UCSD-AML1 (cell line): ENCODE data around the gene PEX3.
"Not testable (repeated sequence)": the region's sequence is repeated elsewhere in the genome, so short reads cannot be mapped to it uniquely, and the experiment has no call there.

Source experiments
- DNase-seq: peaks from one replicate; lab custom pipeline; 2025; ENCODE audit not compliant: unreplicated experiment; lab: John Stamatoyannopoulos, UW

PEX3 gene

DNA sequence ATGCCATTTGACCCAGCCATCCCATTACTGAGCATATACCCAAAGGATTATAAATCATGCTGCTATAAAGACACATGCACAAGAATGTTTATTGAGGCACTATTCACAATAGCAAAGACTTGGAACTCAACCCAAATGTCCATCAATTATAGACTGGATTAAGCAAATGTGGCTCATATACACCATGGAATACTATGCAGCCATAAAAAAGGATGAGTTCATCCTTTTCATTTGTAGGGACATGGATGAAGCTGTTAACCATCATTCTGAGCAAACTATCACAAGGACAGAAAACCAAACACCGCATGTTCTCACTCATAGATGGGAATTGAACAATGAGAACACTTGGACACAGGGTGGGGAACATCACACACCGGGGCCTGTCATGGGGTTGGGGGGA lies 2.7 kb upstream of the PEX3 start:
- DNase-seq, result not testable (repeated sequence)

DNA sequence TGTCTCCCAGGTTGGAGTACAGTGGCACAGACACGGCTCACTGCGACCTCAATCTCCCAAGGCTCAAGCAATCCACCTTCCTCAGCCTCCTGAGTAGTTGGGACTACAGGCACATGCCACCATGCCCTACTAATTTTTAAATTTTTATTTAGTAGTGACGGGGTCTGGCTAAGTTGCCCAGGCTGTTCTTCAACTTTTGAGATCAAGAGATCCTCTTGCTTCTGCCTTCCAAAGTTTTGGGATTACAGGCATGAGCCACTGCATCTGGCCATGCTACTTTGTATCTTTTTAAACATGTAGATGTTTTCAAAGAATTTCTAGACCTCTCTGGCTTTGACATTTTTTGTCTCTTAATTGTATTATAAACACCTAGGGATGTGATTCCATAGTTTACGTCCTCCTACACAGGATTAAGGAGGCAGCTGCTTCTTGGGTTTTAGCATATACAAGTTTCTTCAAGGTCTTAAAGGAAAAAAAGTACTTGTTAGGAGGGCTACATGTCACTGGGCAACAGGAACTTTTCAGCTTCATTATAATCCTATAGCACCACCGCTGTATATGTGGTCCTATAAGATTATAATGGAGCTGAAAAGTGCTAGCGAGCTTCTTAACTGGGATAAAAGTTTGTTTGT lies 1.4 kb upstream of the PEX3 start:
- DNase-seq, result no peak

DNA sequence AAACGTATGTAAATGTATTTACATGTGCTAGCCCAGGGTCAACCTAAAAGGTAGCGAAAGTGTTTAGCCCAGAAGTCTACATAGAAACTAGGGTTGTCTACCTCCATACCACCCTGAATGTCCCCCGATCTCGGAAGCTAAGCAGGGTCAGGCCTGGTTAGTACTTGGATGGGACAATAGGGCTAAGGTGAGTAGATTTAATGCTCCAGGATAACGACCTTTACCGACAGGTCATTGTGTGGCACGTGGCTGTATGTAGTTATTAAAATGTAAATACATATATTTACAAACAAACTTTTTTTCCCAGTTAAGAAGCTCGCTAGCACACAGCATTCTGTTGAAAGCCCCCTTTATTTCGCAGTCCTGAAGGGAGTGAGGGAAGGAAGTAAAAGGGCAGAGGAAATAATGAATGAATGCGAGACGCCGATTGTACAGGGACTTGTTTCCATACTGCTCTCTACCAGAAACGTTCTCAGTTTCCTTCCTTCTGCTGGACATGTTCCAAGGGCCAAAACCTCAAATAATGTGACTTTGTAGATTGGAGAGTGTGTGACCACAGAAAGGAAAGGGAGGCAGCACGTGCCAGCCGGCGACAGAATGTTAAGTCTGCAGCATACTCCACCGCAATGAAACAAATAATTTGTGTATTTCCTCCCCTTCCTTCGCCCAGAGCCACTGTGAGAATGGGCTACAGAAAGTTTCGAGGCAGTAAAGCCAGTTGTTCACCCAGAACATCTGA lies 722 bp upstream of the PEX3 start:
- peak; percentile 78 for DNase-seq

DNA sequence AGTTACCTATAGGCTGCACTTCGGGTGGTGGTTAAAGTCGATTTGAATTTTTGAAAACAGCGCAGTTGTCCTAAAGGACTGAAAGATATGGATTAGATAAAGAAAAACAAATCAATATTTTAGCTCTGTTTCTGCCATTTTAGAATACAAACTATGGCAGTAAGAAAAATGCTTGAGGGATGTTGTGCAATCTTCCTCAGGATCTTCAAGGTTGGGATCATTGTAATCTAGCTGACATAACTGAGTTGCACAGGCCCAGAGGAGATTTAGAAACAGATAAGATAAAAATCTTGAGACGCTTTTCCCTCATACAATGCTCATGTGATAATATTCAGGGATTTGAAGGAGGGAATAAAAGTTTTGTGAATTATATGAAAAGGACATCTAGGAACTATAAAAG lies 926 bp downstream of the PEX3 start:
- no peak for DNase-seq

DNA sequence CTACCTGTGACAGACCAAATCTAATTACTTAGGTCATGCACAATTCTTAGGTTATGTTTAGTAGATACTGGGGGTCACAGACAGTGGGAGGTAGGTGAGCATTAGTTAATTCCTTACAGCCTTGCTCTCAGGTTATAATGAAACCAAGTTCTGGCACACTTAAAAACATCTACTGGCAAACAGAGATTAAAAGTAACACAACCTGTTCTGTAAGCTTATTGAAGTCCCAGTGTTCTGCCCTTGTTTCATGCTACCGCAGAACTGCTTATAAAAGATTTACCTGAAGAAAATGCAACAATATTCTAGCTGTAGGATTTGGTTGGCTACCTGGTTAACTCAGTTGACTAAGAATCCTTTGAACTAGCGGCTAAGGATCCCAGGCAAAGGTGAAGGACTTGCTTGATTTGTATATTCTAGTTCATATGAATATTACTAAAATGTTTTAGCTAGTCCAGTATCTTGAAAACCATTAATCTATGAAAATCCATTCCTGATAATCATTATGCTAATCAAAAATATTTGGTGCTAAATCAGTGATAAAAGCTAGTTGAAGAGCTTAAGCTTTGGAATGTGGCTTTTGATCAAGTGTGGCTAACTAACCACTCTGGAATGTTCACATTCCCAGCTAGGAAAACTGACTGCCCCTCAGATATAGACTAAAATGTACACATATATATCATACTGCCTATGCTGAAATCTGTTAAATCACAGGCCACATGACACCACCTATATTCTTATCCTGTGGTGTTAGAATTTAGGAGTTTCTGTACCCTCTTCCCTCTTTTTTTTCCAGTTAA lies 7.2 kb downstream of the PEX3 start:
- no peak for DNase-seq

DNA sequence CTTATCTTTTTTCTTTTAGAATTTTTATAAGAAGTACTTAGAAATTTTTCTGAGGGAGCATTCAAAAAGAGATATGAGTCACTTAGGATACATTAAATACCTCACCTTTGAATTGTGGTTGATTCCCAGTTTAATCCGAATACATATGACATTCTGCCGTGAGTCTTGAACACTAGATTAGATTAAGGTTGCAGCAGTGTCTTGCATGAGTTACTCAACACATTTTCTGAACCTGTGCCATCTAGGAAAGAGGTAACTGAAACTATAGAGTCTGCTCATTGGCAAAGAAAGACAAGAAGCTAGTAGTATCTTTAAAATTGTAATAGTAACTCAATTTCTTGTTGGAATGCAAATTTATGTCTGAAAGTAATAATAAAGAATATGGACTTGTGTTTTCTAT lies 14.9 kb downstream of the PEX3 start:
- DNase-seq, result no peak

DNA sequence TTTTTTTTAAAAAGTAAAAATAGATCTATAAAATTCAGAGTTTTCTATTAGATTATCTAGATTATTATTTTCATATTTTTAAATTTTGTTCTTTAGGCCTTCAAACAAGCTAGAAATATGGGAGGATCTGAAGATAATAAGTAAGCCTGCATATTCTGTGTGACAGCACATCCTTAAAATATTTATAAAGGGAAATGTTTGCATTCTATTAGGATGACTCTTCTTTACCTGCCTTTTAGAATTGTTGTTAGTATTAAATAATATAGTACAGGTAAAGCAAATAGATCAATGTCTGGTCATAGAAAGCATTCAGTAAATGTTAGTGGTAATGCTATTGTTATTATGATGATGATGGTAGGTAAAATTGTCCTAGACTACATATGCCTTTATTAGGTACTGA lies 17.4 kb downstream of the PEX3 start:
- DNase-seq, result no peak

DNA sequence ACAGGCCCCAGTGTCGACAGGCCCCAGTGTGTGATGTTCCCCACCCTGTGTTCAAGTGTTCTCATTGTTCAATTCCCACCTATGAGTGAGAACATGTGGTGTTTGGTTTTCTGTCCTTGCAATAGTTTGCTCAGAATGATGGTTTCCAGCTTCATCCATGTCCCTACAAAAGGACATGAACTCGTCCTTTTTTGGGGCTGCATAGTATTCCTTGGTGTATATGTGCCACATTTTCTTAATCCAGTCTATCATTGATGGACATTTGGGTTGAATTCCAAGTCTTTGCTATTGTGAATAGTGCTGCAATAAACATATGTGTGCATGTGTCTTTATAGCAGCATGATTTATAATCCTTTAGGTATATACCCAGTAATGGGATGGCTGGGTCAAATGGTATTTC lies 18.2 kb downstream of the PEX3 start:
- DNase-seq, result not testable (repeated sequence)

DNA sequence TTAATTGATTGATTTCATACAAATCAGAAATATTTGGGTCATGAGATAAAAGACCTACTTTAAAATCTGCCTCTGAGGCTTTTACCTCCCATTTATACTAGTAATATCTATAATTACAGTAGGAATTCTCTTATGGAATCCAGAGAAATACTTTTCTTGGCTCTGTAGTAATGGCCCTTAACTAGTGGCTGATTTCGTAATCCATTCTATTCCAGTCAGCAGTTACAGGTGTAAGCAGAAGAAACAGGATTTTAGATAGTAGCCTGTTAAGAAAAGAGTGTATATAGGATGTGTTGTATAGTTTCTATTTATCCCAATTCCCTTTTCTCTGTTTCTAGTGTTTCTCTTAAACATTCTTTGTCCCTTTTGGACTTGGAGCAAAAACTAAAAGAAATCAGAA lies 21.2 kb downstream of the PEX3 start:
- DNase-seq, result no peak

DNA sequence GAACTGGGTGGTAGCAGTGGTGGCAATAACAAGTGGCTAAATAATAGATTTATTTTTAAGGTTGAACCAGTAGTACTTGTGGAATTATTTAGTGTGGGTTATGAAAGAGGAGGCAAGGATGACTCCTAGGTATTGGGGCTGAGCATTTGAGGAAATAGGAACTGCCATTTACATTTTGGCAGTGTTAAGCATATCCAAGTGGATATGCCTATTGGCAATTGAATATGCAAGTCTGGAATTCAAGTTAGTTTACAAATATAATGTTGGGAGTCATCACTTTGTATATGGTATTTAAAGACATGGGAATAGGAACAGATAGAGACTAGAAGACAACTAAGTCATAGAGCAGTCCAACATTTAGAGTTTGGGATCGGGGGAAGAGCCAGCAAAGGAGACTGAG lies 25.9 kb downstream of the PEX3 start:
- DNase-seq, result no peak

DNA sequence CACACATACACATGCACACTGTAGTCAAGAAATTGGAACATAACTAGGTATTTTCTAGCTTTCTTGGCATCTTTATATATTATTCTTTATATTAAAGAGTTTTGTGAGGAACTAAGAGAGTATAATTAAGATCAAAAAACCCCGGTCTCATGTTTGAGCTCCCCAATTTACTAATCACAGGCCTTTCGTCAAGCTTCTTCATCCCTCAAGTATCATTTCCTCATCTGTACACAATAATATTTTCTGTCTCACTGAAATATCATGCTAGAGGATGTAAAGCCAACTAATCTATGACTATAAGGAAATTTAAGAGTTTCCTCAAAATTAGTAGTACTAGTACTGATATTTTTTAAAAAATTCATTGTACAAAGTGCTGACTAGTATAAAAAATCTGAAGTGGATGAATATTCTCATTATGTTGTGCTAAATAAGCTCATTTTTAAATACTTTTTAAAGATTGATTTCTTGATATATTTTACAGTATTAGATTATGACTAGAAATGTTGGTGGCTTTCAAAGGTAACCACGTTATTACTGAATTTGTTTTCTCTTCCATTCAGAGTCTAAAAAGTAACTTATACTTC lies 28.0 kb downstream of the PEX3 start:
- DNase-seq, result no peak

DNA sequence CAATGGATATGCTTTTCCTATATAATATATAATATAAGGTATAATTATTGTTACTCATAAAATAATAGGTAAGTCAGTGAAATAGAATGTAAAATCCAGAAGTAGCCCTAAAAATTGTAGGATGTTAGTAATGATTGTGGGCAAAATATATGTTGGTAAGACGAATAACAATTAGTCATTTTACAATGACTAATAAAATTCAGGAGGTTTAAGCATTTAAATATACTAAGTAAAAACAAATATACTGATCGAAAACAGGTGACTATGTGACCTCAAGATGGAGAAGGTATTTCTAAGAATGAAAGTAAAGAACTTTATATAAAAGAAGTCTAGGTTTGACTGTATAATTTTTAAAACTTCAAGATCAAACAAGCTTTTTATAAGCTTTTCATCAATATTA lies 32.0 kb downstream of the PEX3 start:
- no peak for DNase-seq

DNA sequence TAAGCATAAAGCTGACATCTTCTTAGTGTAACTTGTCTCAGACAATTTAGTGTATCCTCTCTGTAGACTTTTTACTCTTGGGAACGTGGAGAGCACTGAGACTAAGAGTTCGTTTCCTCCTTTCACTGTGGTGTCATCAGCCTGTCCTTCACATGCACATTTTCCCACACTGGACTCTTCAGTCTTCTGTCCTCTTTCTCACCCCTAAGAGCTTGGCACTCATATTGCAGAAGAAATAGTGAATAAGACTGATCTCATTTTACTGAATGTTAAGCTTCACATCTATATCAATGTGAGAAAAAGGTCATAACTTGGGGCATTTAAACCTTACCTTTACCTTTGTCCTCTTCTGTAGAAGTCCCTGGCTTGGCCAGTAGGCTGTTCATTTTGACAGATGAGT lies 35.4 kb downstream of the PEX3 start:
- DNase-seq, result no peak

DNA sequence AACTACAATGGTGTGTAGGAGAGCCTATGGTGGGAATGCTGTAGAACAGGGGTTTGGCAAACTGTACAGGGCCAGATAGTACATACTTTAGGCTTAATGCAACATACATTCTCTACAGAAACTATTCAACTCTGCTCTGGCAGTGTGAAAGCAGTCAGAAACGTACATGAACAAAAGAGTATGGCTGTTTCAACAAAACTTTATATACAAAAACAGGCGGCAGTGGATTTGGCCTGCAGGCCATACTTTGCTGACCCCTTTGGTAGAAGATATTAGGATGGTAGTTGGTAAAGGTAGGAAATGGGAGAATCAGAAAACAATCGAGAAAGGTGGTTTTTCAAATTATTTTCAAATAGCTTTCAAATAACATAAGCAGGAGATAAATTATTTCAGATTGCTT lies 36.1 kb downstream of the PEX3 start:
- DNase-seq, result no peak

DNA sequence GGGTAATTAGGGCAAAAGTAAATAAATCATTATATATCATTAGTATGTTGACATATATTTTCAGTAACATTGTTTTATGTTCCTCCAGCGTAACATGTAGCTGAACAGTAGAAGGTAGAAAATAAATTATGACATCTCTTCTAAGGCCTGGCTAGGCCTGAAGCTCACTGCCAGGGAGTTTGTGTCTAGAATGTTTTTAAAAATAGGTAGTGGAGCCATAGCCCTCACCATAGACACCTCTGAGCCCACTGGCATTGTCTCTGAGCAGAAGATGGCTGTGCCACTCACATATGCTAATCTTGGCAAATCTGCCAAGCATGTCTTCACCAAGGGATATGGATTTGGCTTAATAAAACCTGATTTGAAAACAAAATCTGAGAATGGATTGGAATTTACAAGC lies 39.6 kb downstream of the PEX3 start:
- DNase-seq, result no peak

DNA sequence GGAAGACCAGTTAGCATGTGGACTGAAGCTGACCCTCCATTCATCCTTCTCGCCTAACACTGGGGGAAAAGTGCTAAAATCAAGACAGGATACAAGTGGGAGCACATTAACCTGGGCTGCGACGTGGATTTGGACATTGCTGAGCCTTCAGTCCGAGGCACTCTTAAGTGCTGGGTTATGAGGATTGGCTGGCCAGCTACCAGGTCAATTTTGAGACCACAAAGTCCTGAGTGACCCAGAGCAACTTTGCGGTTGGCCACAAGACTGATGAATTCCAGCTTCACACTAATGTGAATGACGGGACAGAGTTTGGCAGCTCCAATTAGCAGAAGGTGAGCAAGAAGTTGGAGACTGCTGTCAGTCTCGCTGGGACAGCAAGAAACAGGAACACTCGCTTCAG lies 40.2 kb downstream of the PEX3 start:
- no peak for DNase-seq

DNA sequence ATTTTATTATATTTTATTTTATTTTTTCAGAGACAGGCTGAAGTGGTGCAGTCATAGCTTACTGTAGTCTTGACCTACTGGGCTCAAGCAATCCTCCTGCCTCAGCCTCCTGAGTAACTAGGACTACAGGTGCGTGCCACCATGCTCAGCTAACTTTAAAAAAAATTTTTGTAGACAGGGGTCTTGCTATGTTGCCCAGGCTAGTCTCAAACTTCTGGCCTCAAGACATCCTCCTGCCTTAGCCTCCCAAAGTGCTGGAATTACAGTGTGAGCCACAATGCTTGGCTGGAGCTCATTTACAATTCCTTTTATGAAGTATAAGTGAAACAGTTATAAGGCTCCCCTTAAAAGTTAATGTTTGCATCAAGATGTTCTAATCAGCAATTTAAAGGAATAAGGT lies 46.4 kb downstream of the PEX3 start:
- no peak for DNase-seq

DNA sequence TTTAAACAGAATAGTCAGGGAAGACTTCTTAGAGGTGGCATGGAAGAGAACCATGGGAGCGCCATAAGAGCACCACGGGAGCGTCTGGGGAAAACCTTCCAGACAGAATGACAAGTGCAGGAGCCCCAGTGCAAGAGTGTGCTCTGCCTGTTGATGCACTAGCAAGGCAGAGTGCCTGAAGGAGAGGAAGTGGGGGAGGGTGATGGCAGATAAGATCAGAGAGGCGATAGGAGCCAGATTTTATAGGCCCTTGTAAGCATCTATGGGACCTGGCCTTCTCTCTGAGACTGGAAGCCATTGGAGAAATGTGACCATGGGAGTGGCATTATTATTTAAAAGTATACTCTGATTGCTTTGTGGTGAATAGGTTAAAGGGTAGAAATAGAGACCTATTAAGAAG lies 47.8 kb downstream of the PEX3 start:
- DNase-seq, result no peak

DNA sequence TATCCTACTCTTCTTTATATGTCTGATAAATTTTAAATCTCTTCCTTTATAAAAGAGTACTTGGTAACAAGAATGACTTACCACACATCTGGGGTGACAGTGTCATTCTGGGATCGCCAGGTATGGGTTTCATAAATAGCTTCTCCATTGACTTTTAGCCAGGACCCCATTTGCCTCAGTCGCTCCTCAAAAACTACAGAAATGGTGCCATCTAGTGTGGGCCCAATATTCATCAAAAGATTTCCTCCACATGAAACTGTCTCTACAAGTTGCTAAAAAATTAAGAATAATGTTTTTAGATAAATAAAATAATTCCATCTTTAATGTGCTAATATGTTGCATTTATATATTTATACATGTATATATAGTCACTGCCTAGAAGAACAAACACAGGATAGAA lies 51.2 kb downstream of the PEX3 start:
- no peak for DNase-seq

DNA sequence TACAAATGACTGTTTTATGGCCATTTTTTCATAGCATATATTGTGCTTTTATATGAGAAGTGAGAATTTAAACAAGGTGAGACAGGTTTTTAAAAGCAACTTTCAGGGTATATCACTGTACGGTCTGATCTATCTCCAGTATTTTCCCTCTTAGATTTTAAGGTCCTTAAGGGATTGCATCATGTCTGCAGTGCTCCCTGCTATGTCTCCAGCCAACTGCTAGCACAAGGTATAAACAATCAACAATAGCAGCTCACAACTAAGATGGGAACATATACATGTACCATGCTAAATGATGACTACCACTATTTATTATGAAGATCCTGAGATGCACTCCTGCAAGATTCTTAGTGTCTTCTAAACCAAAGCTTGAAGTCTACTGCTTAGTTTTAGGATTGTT lies 53.8 kb downstream of the PEX3 start:
- DNase-seq, result no peak

DNA sequence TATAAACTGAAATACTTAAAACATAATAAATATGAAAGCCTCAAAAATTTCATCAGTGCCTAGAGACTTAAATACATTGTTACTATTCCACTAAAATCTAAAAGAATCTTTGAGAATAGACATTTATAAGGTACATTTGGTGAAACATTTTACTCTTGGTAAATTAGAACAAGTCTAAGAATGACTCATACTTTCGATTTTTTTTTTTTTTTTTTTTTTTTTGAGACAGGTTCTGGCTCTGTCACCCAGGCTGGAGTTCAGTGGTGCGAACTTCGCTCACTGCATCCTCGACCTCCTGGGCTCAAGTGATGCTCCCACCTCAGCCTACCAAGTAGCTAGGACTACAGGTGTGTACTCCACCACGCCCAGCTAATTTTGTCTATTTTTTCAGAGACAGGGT lies 54.5 kb downstream of the PEX3 start:
- DNase-seq, result no peak

DNA sequence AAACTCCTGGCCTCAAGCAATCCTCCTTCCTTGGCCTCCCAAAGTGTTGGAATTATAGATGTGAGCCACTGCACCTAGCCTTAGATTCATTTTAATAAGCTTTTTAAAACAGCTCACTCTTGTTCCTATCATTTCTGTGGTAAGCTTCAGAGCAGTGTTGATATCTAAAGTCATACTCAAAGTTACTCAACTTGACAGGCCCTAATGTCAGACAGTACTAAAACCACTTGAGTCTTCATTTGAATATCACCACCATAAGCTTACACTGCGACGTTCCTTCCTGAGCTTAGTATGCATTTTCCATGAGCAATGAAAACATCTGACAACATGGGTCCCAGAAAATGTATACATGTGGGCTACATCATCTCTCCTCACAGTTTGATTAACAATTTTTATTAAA lies 54.9 kb downstream of the PEX3 start:
- no peak for DNase-seq
